GM12878 (cell line): Measurements from ENCODE around the gene PAX9. TPM values are rescaled to one million over a fixed set of nuclear protein-coding genes. Genes with fewer than 3 reads are reported as not detected.

Experiments used
- ATAC-seq: fragments of 200-7000 bp; cut with Tn5 transposase; 3 replicates; pipeline ENCODE4 v1.9.1; 2020; ENCODE audit warnings: mild to moderate bottlenecking, moderate library complexity
- BruUV-seq: library from RNA; stranded (reverse); fragments of 400-500 nt; replicated peaks from 2 replicates; lab custom pipeline; 2021; lab: Mats Ljungman, UMichigan
- CTCF ChIA-PET: fragments of 300-600 bp; sonication (Branson Sonifier 250); formaldehyde crosslinking; extraction: SDS; loops from one replicate; lab custom pipeline; 2021; ENCODE audit warnings: inconsistent platforms; lab: Yijun Ruan, JAX
- POLR2A ChIA-PET: fragments of 350-600 bp; formaldehyde crosslinking; extraction: SDS; loops from one replicate; lab custom pipeline; 2021; ENCODE audit warnings: inconsistent platforms; lab: Charles Lee
- RAD21 ChIA-PET: fragments of 300-600 bp; sonication (Branson Sonifier 250); formaldehyde crosslinking; loops from one replicate; lab custom pipeline; 2023; ENCODE audit warnings: antibody characterized with exemption; ENCODE audit not compliant: unreplicated experiment; lab: Charles Lee
- SMC1A ChIA-PET: fragments of 300-600 bp; sonication (Branson Sonifier 250); formaldehyde crosslinking; loops from one replicate; lab custom pipeline; 2023; ENCODE audit not compliant: unreplicated experiment, uncharacterized antibody; lab: Charles Lee
- DNase-seq: peaks from one replicate; pipeline ENCODE4 v3.0.0-alpha.2; 2011; ENCODE audit warnings: low read depth, low spot score
- FAIRE-seq: peaks from 3 replicates; lab custom pipeline; 2011; peaks lifted over from hg19 to GRCh38; lab: Jason Lieb, UNC
- H2AFZ ChIP-seq: 2 replicates; pipeline ENCODE4 v1.6.0; 2011; ENCODE audit warnings: low read depth, low read length, control low read depth; ENCODE audit not compliant: control insufficient read depth
- H3K27ac ChIP-seq: 2 replicates; pipeline ENCODE4 v1.5.1; 2011; ENCODE audit warnings: control low read depth; ENCODE audit not compliant: control insufficient read depth, insufficient read depth
- H3K27me3 ChIP-seq, 2 experiments: replicated peaks in 1 of 2; 2 replicates each; pipeline versions ENCODE4 v1.6.0 to v1.6.1; 2011; ENCODE audit warnings: low read length in 1 of 2; ENCODE audit not compliant: control insufficient read depth in 2 of 2, insufficient read depth in 2 of 2
- H3K36me3 ChIP-seq, 2 experiments: 2 replicates each; pipeline ENCODE4 v1.5.1; 2011; ENCODE audit warnings: low read length in 1 of 2; ENCODE audit not compliant: control insufficient read depth in 2 of 2, insufficient read depth in 2 of 2
- H3K4me1 ChIP-seq: 2 replicates; pipeline ENCODE4 v1.6.1; 2011; ENCODE audit warnings: mild to moderate bottlenecking, low read length, moderate library complexity, mixed read lengths; ENCODE audit not compliant: control insufficient read depth, insufficient read depth
- H3K4me2 ChIP-seq: 2 replicates; pipeline ENCODE4 v1.6.0; 2011; ENCODE audit warnings: control low read depth; ENCODE audit not compliant: control insufficient read depth, insufficient read depth
- H3K4me3 ChIP-seq: fragments of 200-600 bp; sonication (generic); 2 replicates; pipeline ENCODE4 v1.5.1; 2016
- H3K79me2 ChIP-seq: 2 replicates; pipeline ENCODE4 v1.6.0; 2011; ENCODE audit warnings: low read length; ENCODE audit not compliant: control insufficient read depth, insufficient read depth
- H3K9ac ChIP-seq: 2 replicates; pipeline ENCODE4 v1.8.0; 2011; ENCODE audit warnings: low read length, control low read depth, mixed read lengths; ENCODE audit not compliant: control insufficient read depth, insufficient read depth
- H3K9me3 ChIP-seq: replicated peaks from 3 replicates; pipeline ENCODE4 v1.5.1; 2011; ENCODE audit warnings: mild to moderate bottlenecking, low read length; ENCODE audit not compliant: control insufficient read depth, insufficient read depth
- H4K20me1 ChIP-seq: 2 replicates; pipeline ENCODE4 v1.6.0; 2011; ENCODE audit not compliant: control insufficient read depth, insufficient read depth
- ASH2L ChIP-seq: fragments of 300-600, 200-600 bp; sonication (generic); IDR thresholded peaks from 2 replicates; pipeline ENCODE4 v1.6.1; 2017; ENCODE audit warnings: low read depth, mild to moderate bottlenecking, borderline replicate concordance
- ATF2 ChIP-seq: IDR thresholded peaks from 2 replicates; pipeline ENCODE4 v1.6.1; 2012; ENCODE audit warnings: low read length, inconsistent platforms
- CTCF ChIP-seq, 3 experiments: IDR thresholded peaks in 2 of 3; conservative IDR thresholded peaks in 1 of 3; 2 replicates each; pipeline ENCODE4 v1.5.1; 2011; ENCODE audit warnings: low read depth in 3 of 3, low read length in 3 of 3, mild to moderate bottlenecking in 3 of 3, control low read depth in 2 of 3, moderate library complexity in 2 of 3, inconsistent platforms in 1 of 3, mixed read lengths in 1 of 3; ENCODE audit not compliant: control insufficient read depth in 2 of 3, insufficient read depth in 1 of 3; ENCODE audit errors: extremely low read depth in 1 of 3
- MTA2 ChIP-seq: fragments of 450-650 bp; IDR thresholded peaks from 2 replicates; pipeline ENCODE4 v1.6.1; 2016; ENCODE audit warnings: low read depth, mild to moderate bottlenecking, moderate library complexity
- RELB ChIP-seq: fragments of 450-650 bp; IDR thresholded peaks from 2 replicates; pipeline ENCODE4 v1.6.1; 2017; ENCODE audit warnings: low read depth, mild to moderate bottlenecking, moderate library complexity
- SIX5 ChIP-seq: IDR thresholded peaks from 2 replicates; pipeline ENCODE4 v1.6.1; 2011; ENCODE audit warnings: mild to moderate bottlenecking, low read depth, low read length, moderate library complexity; ENCODE audit not compliant: severe bottlenecking
- ZNF207 ChIP-seq: fragments of 450-650 bp; IDR thresholded peaks from 2 replicates; pipeline ENCODE4 v1.6.1; 2014; ENCODE audit warnings: antibody characterized with exemption, mild to moderate bottlenecking, borderline replicate concordance
- ZNF384 ChIP-seq: IDR thresholded peaks from 2 replicates; pipeline ENCODE4 v1.6.1; 2012; ENCODE audit warnings: low read depth, mild to moderate bottlenecking, low read length, improper control_type of control experiment, borderline replicate concordance
- WGBS: methylation state at CpG from one replicate; pipeline ENCODE4 v1.1.6; 2016; ENCODE audit warnings: low lambda C conversion rate; ENCODE audit not compliant: insufficient replicate concordance, insufficient coverage; ENCODE audit errors: missing lambda C conversion rate; 5-methylcytosine and 5-hydroxymethylcytosine counted together
- in situ Hi-C: fragments of 300-500 bp; cut with MboI; formaldehyde crosslinking; loops from 9 replicates; pipeline ENCODE4 v1.14.3; 2018; ENCODE audit warnings: mixed read lengths
- intact Hi-C: fragments of 100-400 bp; cut with micrococcal nuclease; formaldehyde crosslinking; loops from one replicate; pipeline ENCODE4 v1.14.2; 2022; ENCODE audit not compliant: unreplicated experiment
- polyA plus RNA-seq, 11 experiments: library from polyadenylated mRNA; depleted of rRNA in 4 of 11; unstranded in 6 of 11; stranded (reverse) in 5 of 11; fragments of >200 nt; fragmentation: Nextera tagmentation in 4 of 11; fragmentation: Illumina TruSeq in 1 of 11; extraction: Ambion mirVana in 4 of 11; extraction: Trizol in 1 of 11; gene quantifications; 1 replicate in 1 of 11; 2 replicates in 10 of 11; pipeline versions ENCODE4 v1.2.1 to v1.2.3, GENCODE V29; 2011 to 2016; ENCODE audit warnings: inconsistent platforms in 2 of 11, missing spikeins in 2 of 11, low read depth in 1 of 11
- total RNA-seq, 4 experiments: library from RNA; depleted of rRNA in 3 of 4; stranded (reverse); fragments of >200 nt in 3 of 4; fragmentation: Illumina TruSeq in 1 of 4; extraction: Trizol in 1 of 4; gene quantifications; 2 replicates each; pipeline versions ENCODE4 v1.2.1 to v1.2.3, GENCODE V29; 2013 to 2021

Gene PAX9
- total and polyA plus RNA-seq, 10 of the 15 experiments (the other 5 are each of a cell fraction or from before 2014, with no cell fraction given): 0.03 to 8.2 (median 0.09) TPM; not detected in 3

- no peak for TF ChIP-seq SIX5
- no peak for TF ChIP-seq RELB
- TF ChIP-seq ASH2L: no peak
- TF ChIP-seq ZNF207: no peak
- TF ChIP-seq ZNF384: no peak
- no peak for TF ChIP-seq CTCF (IDR thresholded peaks at IDR 0.05 in 2 of 3, conservative IDR thresholded peaks at IDR 0.05 in 1 of 3; ENCODE audit: control insufficient read depth in 2 of 3, extremely low read depth in 1 of 3, insufficient read depth in 1 of 3, low read depth in 3 of 3, low read length in 3 of 3)
- no peak for TF ChIP-seq MTA2
- no peak for TF ChIP-seq ATF2
- H3K36me3 ChIP-seq: no peaks in the 10 kb centered on the region
- no peaks in the 10 kb centered on the region for H3K79me2 ChIP-seq
- CTCF ChIA-PET: no interaction called here
- ATAC-seq (no peak), DNase-seq (no peak), FAIRE-seq (no peak)
- POLR2A ChIA-PET: no interaction called here
- no peak overlapping the region for H3K4me2 ChIP-seq
- peaks cover 5% of the 10 kb centered on the region; the same call in 1 of the 3 replicates for H3K9me3 ChIP-seq
- RAD21 ChIA-PET: no interaction called here
- SMC1A ChIA-PET: interaction anchor here (0.7 kb wide), 1 partner anchor 18 kb away, joined by 3 read pairs; no protein-coding TSS in a partner anchor
- H4K20me1 ChIP-seq: no peaks in the 10 kb centered on the region
- no peak overlapping the region for H3K27ac ChIP-seq
- 21% methylated on average over 9 of the region's 9 CpGs for WGBS
- no peak overlapping the region for H3K4me3 ChIP-seq
- peaks cover 3 to 12% of the 10 kb centered on the region in 2 experiments; a peak in 3 of 4 replicates for H3K27me3 ChIP-seq
- BruUV-seq: no TSS peak
- no peak overlapping the region for H3K9ac ChIP-seq
- in situ Hi-C loops (no loop called here), intact Hi-C loops (no loop called here)
- H2AFZ ChIP-seq: no peak overlapping the region
- H3K4me1 ChIP-seq: no peaks in the 10 kb centered on the region
Observed at GRCh38 chr14:36664322-36665193, 2.9 kb downstream of the PAX9 start.
